PFSK-1 (cell line): ENCODE measurements around the gene VAV2.

Experiments
- FOXP2 ChIP-seq: optimal IDR thresholded peaks from 2 replicates; pipeline ENCODE3; 2011; ENCODE audit warnings: borderline replicate concordance, control low read depth, inconsistent platforms; ENCODE audit not compliant: insufficient read depth; ENCODE audit errors: extremely low read length, extremely low read depth
- POLR2AphosphoS5 ChIP-seq: IDR thresholded peaks from 2 replicates; pipeline ENCODE4 v1.6.1; 2012; ENCODE audit warnings: low read depth, mild to moderate bottlenecking, control low read depth, low read length, moderate library complexity
- REST ChIP-seq, 2 experiments: IDR thresholded peaks; 2 replicates each; pipeline versions ENCODE4 v1.6.1 to v1.8.0; 2011 to 2012; ENCODE audit warnings: low read depth in 2 of 2, low read length in 2 of 2, control low read depth in 1 of 2, inconsistent platforms in 1 of 2, mild to moderate bottlenecking in 1 of 2, moderate library complexity in 1 of 2; ENCODE audit not compliant: insufficient read depth in 1 of 2
- SIN3A ChIP-seq: IDR thresholded peaks from 2 replicates; pipeline ENCODE4 v1.6.1; 2012; ENCODE audit warnings: mild to moderate bottlenecking, low read length, moderate library complexity, borderline replicate concordance; ENCODE audit not compliant: insufficient read depth
- TAF1 ChIP-seq: IDR thresholded peaks from 2 replicates; pipeline ENCODE4 v1.6.1; 2012; ENCODE audit warnings: low read length, control low read depth, borderline replicate concordance; ENCODE audit not compliant: insufficient read depth

Gene VAV2

DNA sequence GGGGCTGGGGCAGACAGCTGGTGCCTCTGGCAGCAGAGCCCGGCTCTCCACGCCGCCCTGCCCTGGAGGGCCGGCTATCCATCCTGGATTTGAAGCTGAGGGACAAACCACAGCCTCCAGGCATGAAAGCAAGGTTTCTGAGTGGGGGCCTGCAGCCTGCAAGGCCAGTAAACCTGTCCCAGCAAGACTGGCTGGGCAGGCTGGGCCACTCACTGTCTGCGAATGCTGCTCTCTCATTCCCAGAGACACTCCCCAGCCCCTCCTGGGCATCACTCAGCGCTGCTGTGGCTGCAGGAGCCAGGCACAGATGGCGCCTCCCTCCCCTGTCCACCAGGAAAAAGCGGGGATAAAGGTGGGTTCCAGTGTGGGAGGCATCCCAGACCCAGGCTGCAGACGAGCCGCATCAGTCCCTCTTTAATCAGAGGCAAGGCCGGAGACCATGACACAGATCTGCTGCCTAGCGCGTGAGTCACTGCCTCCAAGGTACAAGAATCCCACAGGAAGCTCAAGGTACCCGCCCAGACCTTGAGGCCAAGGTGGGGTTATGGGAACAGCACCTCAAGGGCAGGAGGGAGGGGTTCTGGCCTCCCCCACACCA, 118.0 kb downstream of the VAV2 start:
- TF ChIP-seq FOXP2 (no peak), POLR2AphosphoS5 (no peak), REST (IDR thresholded peaks at IDR 0.05; ENCODE audit: insufficient read depth in 1 of 2, low read depth in 2 of 2, low read length in 2 of 2) (no peak), SIN3A (no peak), TAF1 (no peak)

GRCh38 chr9:133873461-133873891, 118.6 kb downstream of the VAV2 start:
- TF ChIP-seq SIN3A (no peak), REST (IDR thresholded peaks at IDR 0.05; ENCODE audit: insufficient read depth in 1 of 2, low read depth in 2 of 2, low read length in 2 of 2) (no peak), FOXP2 (no peak), TAF1 (no peak), POLR2AphosphoS5 (no peak)

DNA sequence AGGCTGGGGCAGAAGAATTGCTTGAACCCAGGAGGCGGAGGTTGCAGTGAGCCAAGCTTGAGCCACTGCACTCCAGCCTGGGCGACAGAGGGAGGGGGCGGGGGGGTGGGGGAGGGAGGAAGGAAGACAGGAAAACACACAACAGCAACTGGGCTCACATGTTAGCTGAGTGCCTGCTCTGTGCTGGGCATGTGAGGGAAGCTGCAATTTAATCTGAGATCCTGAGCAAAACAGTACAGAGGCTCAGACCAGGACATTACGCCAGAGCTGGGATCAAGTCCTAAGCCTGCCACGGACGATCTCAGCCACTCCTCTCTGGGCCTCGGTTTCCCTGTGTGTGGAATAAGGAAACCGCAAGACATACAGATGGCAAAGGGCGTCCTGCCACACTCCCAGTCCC, 119.1 kb downstream of the VAV2 start:
- no peak for TF ChIP-seq FOXP2
- no peak for TF ChIP-seq SIN3A
- no peak for TF ChIP-seq POLR2AphosphoS5
- TF ChIP-seq TAF1: no peak
- TF ChIP-seq REST (IDR thresholded peaks at IDR 0.05; ENCODE audit: insufficient read depth in 1 of 2, low read depth in 2 of 2, low read length in 2 of 2): no peak

GRCh38 chr9:133870598-133871595, 121.2 kb downstream of the VAV2 start:
- TF ChIP-seq POLR2AphosphoS5 (no peak), SIN3A (no peak), TAF1 (no peak), REST (IDR thresholded peaks at IDR 0.05; ENCODE audit: insufficient read depth in 1 of 2, low read depth in 2 of 2, low read length in 2 of 2) (no peak), FOXP2 (no peak)
